ENCODE results near the gene EIF4H. TPM values are rescaled to one million over a fixed set of nuclear protein-coding genes. Genes with fewer than 3 reads are reported as not detected.
A peak's percentile ranks its signal among the peaks of the same experiment; 100 is the strongest.

The EIF4H gene
- total RNA-seq, 1 donor from 2014 or later = 214 TPM

GRCh38 chr7:74138945-74139843, 35.0 kb upstream of the EIF4H start:
- no peaks in the 10 kb centered on the region for H3K36me3 Mint-ChIP-seq
- Histone ChIP-seq H3K27ac (no peak overlapping the region), H3K79me2 (ENCODE audit: low read depth) (no peaks in the 10 kb centered on the region), H3K9me3 (ENCODE audit: low read depth) (no peaks in the 10 kb centered on the region), H3K4me1 (peaks cover 11% of the 10 kb centered on the region), H3K4me3 (peak overlapping the region; percentile 32), H3F3A (ENCODE audit: low read depth) (peaks cover 18% of the 10 kb centered on the region), H3K9ac (no peak overlapping the region), H3K36me3 (no peaks in the 10 kb centered on the region), H4K20me1 (ENCODE audit: low read depth) (no peaks in the 10 kb centered on the region), H3K27me3 (no peaks in the 10 kb centered on the region), H3K4me2 (peak overlapping the region; percentile 68), H2AFZ (replicated peaks) (peak overlapping the region; percentile 70)
- H3K9me3 Mint-ChIP-seq = no peaks in the 10 kb centered on the region
- DNase-seq (ENCODE audit: low spot score) = peak; percentile 60
- H3K27ac Mint-ChIP-seq = no peak overlapping the region
- no peak for TF ChIP-seq EZH2 (IDR thresholded peaks at IDR 0.05)
- TF ChIP-seq CTCF (IDR thresholded peaks at IDR 0.05) = no peak
- no peak for TF ChIP-seq EZH2phosphoT487 (IDR thresholded peaks at IDR 0.05)
- peaks cover 13% of the 10 kb centered on the region for H3K4me1 Mint-ChIP-seq
- H3K4me3 Mint-ChIP-seq = no peak overlapping the region
- H3K27me3 Mint-ChIP-seq (ENCODE audit: insufficient read depth, low read depth) = peaks cover 4% of the 10 kb centered on the region

GRCh38 chr7:74141705-74142104, 32.5 kb upstream of the EIF4H start:
- Histone ChIP-seq H3K9me3 (ENCODE audit: low read depth) (no peaks in the 10 kb centered on the region), H3K9ac (no peak overlapping the region), H4K20me1 (ENCODE audit: low read depth) (no peaks in the 10 kb centered on the region), H3K4me1 (peaks cover 11% of the 10 kb centered on the region), H2AFZ (replicated peaks) (no peak overlapping the region), H3F3A (ENCODE audit: low read depth) (peaks cover 18% of the 10 kb centered on the region), H3K79me2 (ENCODE audit: low read depth) (no peaks in the 10 kb centered on the region), H3K36me3 (no peaks in the 10 kb centered on the region), H3K4me3 (no peak overlapping the region), H3K27ac (no peak overlapping the region), H3K4me2 (no peak overlapping the region), H3K27me3 (no peaks in the 10 kb centered on the region)
- no peak for TF ChIP-seq EZH2phosphoT487 (IDR thresholded peaks at IDR 0.05)
- TF ChIP-seq EZH2 (IDR thresholded peaks at IDR 0.05) = no peak
- no peak for TF ChIP-seq CTCF (IDR thresholded peaks at IDR 0.05)
- Mint-ChIP-seq H3K36me3 (no peaks in the 10 kb centered on the region), H3K9me3 (peaks cover 8% of the 10 kb centered on the region), H3K4me1 (peaks cover 13% of the 10 kb centered on the region), H3K27me3 (ENCODE audit: insufficient read depth, low read depth) (peaks cover 2% of the 10 kb centered on the region), H3K4me3 (no peak overlapping the region), H3K27ac (no peak overlapping the region)
- DNase-seq (ENCODE audit: low spot score) = no peak

DNA sequence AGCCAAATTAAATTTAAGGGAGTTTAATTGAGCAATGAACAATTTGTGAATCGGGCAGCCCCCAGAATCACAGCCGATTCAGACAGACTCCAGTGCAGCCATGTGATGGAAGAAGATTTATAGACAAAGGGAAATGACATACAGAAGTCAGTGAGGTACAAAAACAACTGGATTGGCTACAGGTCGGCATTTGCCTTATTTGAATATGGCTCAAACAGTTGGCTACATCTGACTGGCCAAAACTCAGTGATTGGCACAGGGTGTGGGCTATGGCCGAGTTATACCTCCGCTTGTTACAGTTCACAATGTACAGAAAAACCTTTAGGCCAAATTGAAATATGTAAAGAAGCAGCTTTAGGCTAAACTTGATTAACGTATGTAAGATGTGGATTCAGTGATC, 30.8 kb upstream of the EIF4H start:
- Histone ChIP-seq H4K20me1 (ENCODE audit: low read depth) (no peaks in the 10 kb centered on the region), H3K4me1 (peaks cover 11% of the 10 kb centered on the region), H3F3A (ENCODE audit: low read depth) (peaks cover 14% of the 10 kb centered on the region), H3K79me2 (ENCODE audit: low read depth) (no peaks in the 10 kb centered on the region), H3K36me3 (no peaks in the 10 kb centered on the region), H3K9ac (no peak overlapping the region), H2AFZ (replicated peaks) (no peak overlapping the region), H3K27ac (no peak overlapping the region), H3K27me3 (no peaks in the 10 kb centered on the region), H3K9me3 (ENCODE audit: low read depth) (no peaks in the 10 kb centered on the region), H3K4me3 (no peak overlapping the region), H3K4me2 (no peak overlapping the region)
- Mint-ChIP-seq H3K27me3 (ENCODE audit: insufficient read depth, low read depth) (no peaks in the 10 kb centered on the region), H3K4me3 (no peak overlapping the region), H3K27ac (peak overlapping the region; percentile 31), H3K9me3 (peaks cover 8% of the 10 kb centered on the region), H3K36me3 (no peaks in the 10 kb centered on the region), H3K4me1 (peaks cover 11% of the 10 kb centered on the region)
- no peak for TF ChIP-seq EZH2phosphoT487 (IDR thresholded peaks at IDR 0.05)
- TF ChIP-seq EZH2 (IDR thresholded peaks at IDR 0.05) = no peak
- TF ChIP-seq CTCF (IDR thresholded peaks at IDR 0.05) = no peak
- no peak for DNase-seq (ENCODE audit: low spot score)
